Suppressor macrophage (primary cell): Measurements from ENCODE around the gene TMPRSS11B.
"Not testable (repeated sequence)": the region's sequence is repeated elsewhere in the genome, so short reads cannot be mapped to it uniquely, and the experiment has no call there.

Experiments
- DNase-seq, 4 experiments: peaks; one replicate each; pipeline ENCODE4 v3.0.0-alpha.2; 2020 to 2022

TMPRSS11B gene

DNA sequence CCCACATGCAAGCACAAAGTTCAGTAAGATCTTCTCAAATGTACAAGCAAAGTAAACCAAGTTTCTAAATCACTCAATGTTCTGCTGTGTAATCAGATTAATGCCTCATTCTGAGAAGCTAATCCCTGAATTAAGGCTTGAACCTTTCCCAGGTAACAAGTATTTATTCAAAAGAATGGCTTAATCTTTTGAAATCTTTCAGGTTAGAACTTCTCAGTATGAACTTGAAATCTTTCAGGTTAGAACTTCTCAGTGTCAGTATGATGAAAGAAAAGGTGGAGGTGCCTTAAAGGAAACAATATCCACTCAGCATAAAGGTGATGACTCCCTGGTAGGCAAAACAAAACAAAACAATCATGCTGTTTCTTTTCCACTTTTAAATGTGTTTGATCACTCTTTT is 29.0 kb downstream of the TMPRSS11B start:
- DNase-seq = no peak

DNA sequence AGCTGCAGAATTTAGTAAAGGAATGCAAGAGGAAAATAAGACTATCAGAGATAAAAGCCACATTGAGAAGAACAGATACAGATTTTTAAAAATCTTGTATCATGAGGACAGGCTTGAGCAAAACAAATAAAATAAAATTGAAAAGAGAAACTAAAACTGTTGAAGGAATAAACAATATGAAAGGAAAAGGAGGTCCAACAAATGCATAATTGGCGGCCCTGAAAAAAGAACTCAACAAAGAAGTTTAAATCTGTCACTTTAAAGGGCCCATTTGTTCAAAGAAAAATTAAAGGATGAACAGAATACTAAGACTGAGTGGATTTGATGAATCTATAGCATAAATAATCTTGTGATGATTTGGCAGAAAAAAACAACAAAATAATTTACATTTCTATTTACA is 36.5 kb downstream of the TMPRSS11B start:
- DNase-seq = no peak

DNA sequence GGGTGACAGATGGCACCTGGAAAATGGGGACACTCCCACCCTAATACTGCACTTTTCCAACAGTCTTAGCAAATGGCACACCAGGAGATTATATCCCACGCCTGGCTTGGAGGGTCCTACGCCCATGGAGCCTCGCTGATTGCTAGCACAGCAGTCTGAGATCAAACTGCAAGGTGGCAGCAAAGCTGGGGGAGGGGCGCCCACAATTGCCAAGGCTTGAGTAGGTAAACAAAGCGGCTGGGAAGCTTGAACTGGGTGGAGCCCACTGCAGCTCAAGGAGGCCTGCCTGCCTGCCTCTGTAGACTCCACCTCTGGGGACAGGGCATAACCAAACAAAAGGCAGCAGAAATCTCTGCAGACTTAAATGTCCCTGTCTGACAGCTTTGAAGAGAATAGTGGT is 51.2 kb downstream of the TMPRSS11B start:
- DNase-seq = not testable (repeated sequence)

DNA sequence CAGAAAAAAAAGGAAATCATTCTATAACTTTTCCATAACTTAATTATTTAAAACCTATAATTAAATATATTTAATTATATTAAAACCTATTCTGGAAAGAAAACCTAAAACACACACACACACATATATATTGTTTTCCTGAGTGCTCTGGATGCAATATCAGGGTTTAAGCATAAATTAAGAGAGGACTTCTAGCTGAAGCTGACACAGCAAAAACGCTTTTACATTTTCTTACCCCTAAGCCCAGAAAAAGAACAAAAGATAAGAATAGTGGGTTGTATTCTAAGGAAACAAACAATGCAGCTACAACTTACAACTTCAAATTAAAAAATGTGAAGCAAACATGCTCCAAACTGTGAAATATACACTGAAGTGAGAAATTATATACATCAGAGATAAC is 52.3 kb downstream of the TMPRSS11B start:
- DNase-seq = no peak

DNA sequence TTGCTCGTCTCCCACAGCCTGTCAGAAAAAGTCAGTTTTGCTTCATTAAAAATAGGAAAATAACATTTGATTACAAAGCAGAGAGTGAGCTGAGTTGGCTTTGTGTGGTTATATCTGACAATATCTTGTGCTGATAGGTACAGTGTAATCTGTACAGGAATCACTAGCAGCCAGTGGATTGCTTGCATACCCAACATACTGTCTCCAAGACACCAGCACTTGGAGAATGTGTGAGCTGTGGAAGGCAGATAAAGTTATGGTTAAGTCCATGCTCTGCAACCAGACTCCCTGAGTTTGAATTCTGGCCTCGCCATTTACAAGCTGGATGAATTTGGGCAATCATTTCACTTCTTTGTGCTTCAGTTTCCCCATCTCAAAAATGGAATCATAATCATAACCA is 58.3 kb downstream of the TMPRSS11B start:
- DNase-seq = no peak

DNA sequence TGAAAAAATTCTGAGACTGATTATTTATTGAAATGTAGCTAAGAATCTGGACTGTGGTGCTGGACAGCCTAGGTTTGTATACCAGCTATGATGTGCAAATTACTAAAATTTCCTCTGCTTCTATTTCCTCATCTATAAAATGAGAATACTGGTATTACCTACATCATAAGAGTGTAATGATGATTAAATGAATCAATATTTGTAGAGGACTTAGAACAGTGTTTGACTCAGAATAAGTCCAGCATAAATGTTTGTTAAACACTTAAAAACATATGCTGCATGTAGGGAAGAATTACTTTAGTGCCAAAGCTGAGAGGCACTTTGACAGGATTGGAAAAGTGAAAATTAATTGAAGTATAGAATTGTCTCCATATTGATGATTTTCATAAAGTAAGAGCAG is 60.6 kb downstream of the TMPRSS11B start:
- no peak for DNase-seq

DNA sequence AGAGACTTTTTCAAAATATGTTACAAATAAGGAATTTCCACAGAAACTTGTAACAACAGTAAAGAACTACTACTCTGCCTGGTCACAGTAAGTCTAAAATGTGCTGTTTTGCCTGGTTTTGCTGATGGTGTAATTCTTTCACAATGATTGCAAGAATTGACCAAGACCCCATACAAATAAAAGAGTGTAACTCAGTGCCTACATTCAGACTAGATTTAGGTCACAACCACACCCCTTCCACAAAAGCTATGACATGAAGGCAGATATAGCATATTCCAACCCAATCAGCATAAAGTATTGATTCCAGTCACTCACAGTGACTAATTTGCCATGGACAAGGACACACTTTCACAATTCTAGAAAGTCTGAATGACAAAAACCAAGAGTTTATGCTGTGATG is 62.1 kb downstream of the TMPRSS11B start:
- peak in 2 of 4 experiments; percentile 9 to 32 for DNase-seq

DNA sequence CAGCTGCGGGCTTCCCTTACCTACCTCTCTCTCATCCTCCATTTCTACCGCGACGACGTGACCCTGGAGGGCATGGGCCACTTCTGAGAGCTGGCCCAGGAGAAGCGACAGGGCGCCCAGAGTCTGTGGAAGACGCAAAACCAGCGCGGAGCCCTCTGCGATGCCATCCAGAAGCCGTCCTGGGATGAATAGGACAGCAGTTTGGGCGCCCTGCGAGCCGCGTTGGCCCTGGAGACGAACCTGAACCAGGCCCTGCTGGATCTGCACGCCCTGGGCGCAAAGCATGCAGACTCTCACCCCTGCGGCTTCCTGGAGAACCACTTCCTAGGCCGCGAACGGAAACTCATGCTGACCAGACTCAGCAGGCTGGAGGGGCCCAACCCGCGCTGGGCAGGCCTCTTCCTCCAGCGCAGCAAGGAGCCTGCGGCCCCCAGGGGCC is 63.1 kb downstream of the TMPRSS11B start:
- no peak for DNase-seq

DNA sequence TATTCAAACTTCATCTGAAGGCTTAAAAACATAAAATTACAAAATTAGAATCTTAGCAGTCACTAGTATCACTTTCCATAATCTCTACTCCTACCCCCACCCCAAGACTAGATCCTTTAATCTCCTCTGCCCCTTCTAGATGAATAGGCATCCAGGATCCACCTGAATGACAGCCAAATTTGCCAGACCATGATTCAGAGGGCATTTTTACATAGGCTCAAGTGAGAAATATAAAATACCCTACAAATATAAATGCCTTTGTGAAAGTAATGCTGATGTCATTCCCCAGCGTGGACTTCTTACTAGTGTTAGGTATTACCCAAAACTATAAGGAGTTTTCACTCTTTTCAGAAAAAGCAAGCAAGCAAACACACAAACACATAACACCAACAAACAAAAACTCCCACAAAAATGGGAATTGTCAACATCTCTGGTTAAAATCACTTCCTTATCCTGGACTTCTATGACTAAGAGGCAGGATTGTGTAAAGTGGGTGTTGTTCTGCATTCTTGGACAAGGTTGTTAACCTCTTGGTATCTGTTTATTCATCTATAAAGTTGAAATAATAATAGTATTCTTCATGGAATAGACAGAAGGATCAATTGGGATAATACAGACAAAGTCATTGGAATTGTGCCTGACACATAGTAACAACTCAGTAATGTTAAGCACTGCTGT is 64.5 kb downstream of the TMPRSS11B start:
- peak; percentile 18 to 71 (median 51) for DNase-seq

DNA sequence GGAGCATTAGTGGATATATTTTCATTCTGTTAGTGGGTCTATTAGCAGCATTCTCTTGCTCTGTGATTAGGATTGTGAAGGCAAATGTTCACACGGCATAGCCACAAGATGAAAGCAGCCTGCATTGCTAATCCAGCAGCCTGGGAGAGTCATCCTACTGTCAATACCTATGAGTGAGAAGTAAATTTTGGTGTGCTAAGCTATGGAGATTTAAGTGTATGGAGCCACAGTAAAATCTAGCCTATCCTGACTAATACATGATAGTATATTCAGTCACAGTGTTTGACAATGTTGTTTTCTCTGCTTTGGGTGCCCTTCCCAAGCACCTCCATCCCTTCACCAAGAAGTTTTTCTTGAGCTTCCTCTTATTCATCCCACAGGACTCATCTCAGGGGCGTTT is 68.6 kb downstream of the TMPRSS11B start:
- DNase-seq = no peak
